Measurements from ENCODE around the gene HADH.

The HADH gene

DNA sequence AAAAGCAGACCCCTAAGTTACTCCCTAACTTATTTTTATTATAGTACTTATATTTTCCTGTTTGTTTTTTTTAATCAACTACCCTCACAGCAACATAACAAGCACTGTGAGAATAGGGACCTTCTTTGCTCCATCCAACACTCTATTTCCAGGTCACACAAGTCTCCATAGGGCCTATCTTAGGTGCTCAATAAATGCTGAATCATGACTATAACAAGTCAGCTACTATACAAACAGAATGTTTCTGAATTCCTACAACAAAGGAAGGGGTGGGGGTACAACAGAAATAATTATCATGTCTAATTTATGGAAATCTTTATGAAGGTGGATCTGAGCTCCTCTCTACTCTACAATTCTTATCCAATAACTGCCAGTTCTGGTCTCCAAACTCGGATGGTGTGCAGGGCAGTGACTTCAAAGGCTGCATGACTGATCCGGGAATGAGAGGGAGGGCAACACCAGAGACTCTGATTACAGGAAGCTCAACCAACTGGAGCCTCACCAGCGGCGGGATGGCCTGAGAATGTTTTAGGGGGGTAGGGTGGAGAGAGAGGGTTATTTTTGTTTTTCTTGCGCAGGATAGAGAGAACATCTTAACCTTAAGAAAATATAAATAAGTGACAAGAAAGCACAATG, 71.1 kb downstream of the HADH start:
- Histone ChIP-seq H2AK5ac (ENCODE audit: low read length) (no peak overlapping the region), H3K23ac (ENCODE audit: low read length) (no peak overlapping the region), H3K4me3 (ENCODE audit: low read depth, low read length) (no peak overlapping the region), H2BK12ac (ENCODE audit: low read length) (no peak overlapping the region), H3K18ac (ENCODE audit: low read length) (no peak overlapping the region), H2BK120ac (ENCODE audit: insufficient read depth, low read length, poor library complexity) (no peak overlapping the region), H2BK5ac (ENCODE audit: low read depth, low read length, poor library complexity) (no peak overlapping the region), H3K27me3 (ENCODE audit: insufficient read depth, low read length) (no peaks in the 10 kb centered on the region), H3K9ac (ENCODE audit: low read length) (no peak overlapping the region), H3K4me1 (ENCODE audit: control insufficient read depth in 1 of 2, insufficient read depth in 2 of 2, low read length in 2 of 2) (peaks cover 17 to 18% of the 10 kb centered on the region in 2 experiments), H4K8ac (ENCODE audit: low read depth, low read length) (no peak overlapping the region), H3K79me2 (ENCODE audit: control insufficient read depth, insufficient read depth, low read length, poor library complexity) (no peaks in the 10 kb centered on the region), H3K79me1 (ENCODE audit: low read length) (peaks cover 9% of the 10 kb centered on the region), H2AFZ (ENCODE audit: insufficient read depth, low read length, poor library complexity) (no peak overlapping the region), H3K14ac (ENCODE audit: low read length) (no peak overlapping the region), H3K36me3 (ENCODE audit: control insufficient read depth in 1 of 2, insufficient read depth in 2 of 2, low read length in 2 of 2) (no peaks in the 10 kb centered on the region), H3K9me3 (ENCODE audit: insufficient read depth, low read depth, low read length) (no peaks in the 10 kb centered on the region), H3K4ac (ENCODE audit: low read depth, low read length) (no peak overlapping the region), H3K27ac (ENCODE audit: low read depth, low read length) (no peak overlapping the region), H3K4me2 (ENCODE audit: low read length) (no peak overlapping the region), H4K91ac (ENCODE audit: low read depth, low read length) (no peak overlapping the region), H4K12ac (ENCODE audit: low read depth, low read length) (no peak overlapping the region)
- no peak for DNase-seq
- WGBS (ENCODE audit: extremely low coverage, insufficient coverage, insufficient read length), result no CpG with 5 or more reads among the region's 5 CpGs

DNA sequence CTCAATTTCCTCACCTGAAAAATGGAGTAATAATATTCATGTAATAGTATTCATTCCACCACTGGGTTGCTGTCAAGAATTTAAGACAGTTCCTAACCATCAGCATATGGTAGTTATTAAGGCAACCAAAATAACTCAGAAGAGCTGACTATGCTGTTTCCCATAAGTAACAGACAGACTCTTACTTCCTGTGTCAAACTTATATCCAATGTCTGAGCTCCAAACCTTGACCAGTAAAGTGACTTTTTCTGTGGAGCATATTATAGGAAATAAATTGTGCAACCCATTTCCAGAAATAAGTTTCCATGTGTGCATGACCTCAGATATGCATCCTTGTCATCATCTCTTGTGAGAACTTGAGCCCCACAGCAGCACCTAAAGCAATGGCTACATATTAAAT, 78.8 kb downstream of the HADH start:
- H3K79me1 ChIP-seq (ENCODE audit: low read length), result no peaks in the 10 kb centered on the region
- H3K27ac ChIP-seq (ENCODE audit: low read depth, low read length), result no peak overlapping the region
- no peak overlapping the region for H3K4me3 ChIP-seq (ENCODE audit: low read depth, low read length)

DNA sequence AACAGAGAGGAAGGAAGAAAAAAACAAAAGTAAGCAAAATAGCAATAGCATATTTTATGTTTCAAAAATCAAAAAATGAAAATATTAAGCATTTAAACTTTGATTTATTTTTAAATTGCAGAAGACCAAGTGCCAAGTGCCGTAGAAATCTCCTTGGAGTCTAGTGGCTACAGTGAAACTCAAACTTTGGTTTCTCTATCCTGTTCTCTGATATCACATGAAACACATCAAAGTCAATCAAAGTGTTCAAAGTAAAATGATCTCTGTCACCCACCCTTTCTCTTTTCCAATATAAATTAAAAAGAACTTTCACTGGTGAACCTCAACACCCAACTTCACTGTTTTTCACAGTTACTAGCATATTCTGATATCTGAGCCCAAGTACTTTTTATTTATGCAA, 81.1 kb downstream of the HADH start:
- Histone ChIP-seq H3K4me3 (ENCODE audit: low read depth, low read length) (no peak overlapping the region), H3K79me2 (ENCODE audit: control insufficient read depth, insufficient read depth, low read length, poor library complexity) (no peaks in the 10 kb centered on the region), H2AK5ac (ENCODE audit: low read length) (no peak overlapping the region), H2BK5ac (ENCODE audit: low read depth, low read length, poor library complexity) (no peak overlapping the region), H4K91ac (ENCODE audit: low read depth, low read length) (no peak overlapping the region), H3K4me1 (ENCODE audit: control insufficient read depth in 1 of 2, insufficient read depth in 2 of 2, low read length in 2 of 2) (no peaks in the 10 kb centered on the region), H2BK12ac (ENCODE audit: low read length) (no peak overlapping the region), H3K18ac (ENCODE audit: low read length) (no peak overlapping the region), H3K27ac (ENCODE audit: low read depth, low read length) (no peak overlapping the region), H3K27me3 (ENCODE audit: insufficient read depth, low read length) (no peaks in the 10 kb centered on the region), H2BK120ac (ENCODE audit: insufficient read depth, low read length, poor library complexity) (no peak overlapping the region), H2AFZ (ENCODE audit: insufficient read depth, low read length, poor library complexity) (no peak overlapping the region), H4K8ac (ENCODE audit: low read depth, low read length) (no peak overlapping the region), H3K4me2 (ENCODE audit: low read length) (no peak overlapping the region), H3K79me1 (ENCODE audit: low read length) (no peaks in the 10 kb centered on the region), H3K9ac (ENCODE audit: low read length) (no peak overlapping the region), H3K36me3 (ENCODE audit: control insufficient read depth in 1 of 2, insufficient read depth in 2 of 2, low read length in 2 of 2) (no peaks in the 10 kb centered on the region), H3K23ac (ENCODE audit: low read length) (no peak overlapping the region), H3K14ac (ENCODE audit: low read length) (no peak overlapping the region), H3K9me3 (ENCODE audit: insufficient read depth, low read depth, low read length) (peaks cover 4% of the 10 kb centered on the region), H3K4ac (ENCODE audit: low read depth, low read length) (no peak overlapping the region), H4K12ac (ENCODE audit: low read depth, low read length) (no peak overlapping the region)
- no peak for DNase-seq
- no CpG with 5 or more reads among the region's 1 CpG for WGBS (ENCODE audit: extremely low coverage, insufficient coverage, insufficient read length)

More for the DNA sequence above, 78.8 kb downstream of the HADH start:
- H2BK5ac ChIP-seq (ENCODE audit: low read depth, low read length, poor library complexity), result no peak overlapping the region
- no peak overlapping the region for H2BK120ac ChIP-seq (ENCODE audit: insufficient read depth, low read length, poor library complexity)
- H3K36me3 ChIP-seq (ENCODE audit: control insufficient read depth in 1 of 2, insufficient read depth in 2 of 2, low read length in 2 of 2), result no peaks in the 10 kb centered on the region
- no peak overlapping the region for H3K4me2 ChIP-seq (ENCODE audit: low read length)
- DNase-seq, result no peak
- no peak overlapping the region for H3K4ac ChIP-seq (ENCODE audit: low read depth, low read length)
- H3K14ac ChIP-seq (ENCODE audit: low read length), result no peak overlapping the region
- H3K9ac ChIP-seq (ENCODE audit: low read length), result no peak overlapping the region
- H2BK12ac ChIP-seq (ENCODE audit: low read length), result no peak overlapping the region
- no peak overlapping the region for H4K91ac ChIP-seq (ENCODE audit: low read depth, low read length)
- H2AK5ac ChIP-seq (ENCODE audit: low read length), result no peak overlapping the region
- no peak overlapping the region for H3K23ac ChIP-seq (ENCODE audit: low read length)
- no peak overlapping the region for H3K18ac ChIP-seq (ENCODE audit: low read length)
- no peak overlapping the region for H2AFZ ChIP-seq (ENCODE audit: insufficient read depth, low read length, poor library complexity)
- no peaks in the 10 kb centered on the region for H3K79me2 ChIP-seq (ENCODE audit: control insufficient read depth, insufficient read depth, low read length, poor library complexity)
- H3K27me3 ChIP-seq (ENCODE audit: insufficient read depth, low read length), result no peaks in the 10 kb centered on the region
- H3K9me3 ChIP-seq (ENCODE audit: insufficient read depth, low read depth, low read length), result peaks cover 4% of the 10 kb centered on the region
- H4K12ac ChIP-seq (ENCODE audit: low read depth, low read length), result no peak overlapping the region
- no peak overlapping the region for H4K8ac ChIP-seq (ENCODE audit: low read depth, low read length)
- H3K4me1 ChIP-seq (ENCODE audit: control insufficient read depth in 1 of 2, insufficient read depth in 2 of 2, low read length in 2 of 2), result no peaks in the 10 kb centered on the region

DNA sequence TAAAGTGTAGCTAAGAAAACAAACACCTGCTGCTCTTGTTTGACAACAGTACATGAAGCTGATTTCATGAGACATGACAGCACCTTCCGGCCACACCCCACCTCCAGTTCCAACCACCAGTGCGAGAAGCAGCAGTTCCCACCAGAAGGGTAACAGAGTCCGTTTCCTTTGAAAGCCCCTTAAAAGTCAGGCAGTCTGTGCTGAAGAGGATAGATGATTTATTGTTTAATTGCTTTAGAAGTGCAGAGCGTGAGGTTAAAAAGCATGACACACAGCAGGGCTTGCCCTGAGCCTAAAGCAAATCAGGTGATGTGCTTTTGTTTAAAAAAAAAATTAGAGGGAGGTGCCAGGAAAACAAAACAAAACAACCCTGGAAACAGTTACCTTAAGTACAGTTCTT, 82.6 kb downstream of the HADH start:
- no peak overlapping the region for H2BK5ac ChIP-seq (ENCODE audit: low read depth, low read length, poor library complexity)
- H2BK12ac ChIP-seq (ENCODE audit: low read length), result no peak overlapping the region
- H3K4me3 ChIP-seq (ENCODE audit: low read depth, low read length), result no peak overlapping the region
- no peaks in the 10 kb centered on the region for H3K27me3 ChIP-seq (ENCODE audit: insufficient read depth, low read length)
- H3K36me3 ChIP-seq (ENCODE audit: control insufficient read depth in 1 of 2, insufficient read depth in 2 of 2, low read length in 2 of 2), result no peaks in the 10 kb centered on the region
- no peak overlapping the region for H3K23ac ChIP-seq (ENCODE audit: low read length)
- no peak overlapping the region for H3K9ac ChIP-seq (ENCODE audit: low read length)
- no peak overlapping the region for H4K12ac ChIP-seq (ENCODE audit: low read depth, low read length)
- H2AFZ ChIP-seq (ENCODE audit: insufficient read depth, low read length, poor library complexity), result no peak overlapping the region
- no peaks in the 10 kb centered on the region for H3K79me2 ChIP-seq (ENCODE audit: control insufficient read depth, insufficient read depth, low read length, poor library complexity)
- H3K18ac ChIP-seq (ENCODE audit: low read length), result no peak overlapping the region
- H3K4me2 ChIP-seq (ENCODE audit: low read length), result no peak overlapping the region
- no peak overlapping the region for H3K4ac ChIP-seq (ENCODE audit: low read depth, low read length)
- H3K79me1 ChIP-seq (ENCODE audit: low read length), result no peaks in the 10 kb centered on the region
- no CpG with 5 or more reads among the region's 4 CpGs for WGBS (ENCODE audit: extremely low coverage, insufficient coverage, insufficient read length)
- H3K4me1 ChIP-seq (ENCODE audit: control insufficient read depth in 1 of 2, insufficient read depth in 2 of 2, low read length in 2 of 2), result no peaks in the 10 kb centered on the region
- DNase-seq, result no peak
- no peak overlapping the region for H4K91ac ChIP-seq (ENCODE audit: low read depth, low read length)
- no peak overlapping the region for H2AK5ac ChIP-seq (ENCODE audit: low read length)
- no peak overlapping the region for H4K8ac ChIP-seq (ENCODE audit: low read depth, low read length)
- H3K14ac ChIP-seq (ENCODE audit: low read length), result no peak overlapping the region
- H3K9me3 ChIP-seq (ENCODE audit: insufficient read depth, low read depth, low read length), result peaks cover 2% of the 10 kb centered on the region
- no peak overlapping the region for H3K27ac ChIP-seq (ENCODE audit: low read depth, low read length)
- H2BK120ac ChIP-seq (ENCODE audit: insufficient read depth, low read length, poor library complexity), result no peak overlapping the region

Data from trophoblast cell (in vitro differentiated cells and primary cell).